Left ventricle myocardium inferior (tissue), 1 donor: ENCODE measurements around the gene CD276. TPM values are rescaled to one million over a fixed set of nuclear protein-coding genes. Genes with fewer than 3 reads are reported as not detected.

Source experiments
- DNase-seq: peaks from one replicate; pipeline ENCODE4 v3.0.0-alpha.2; 2020
- H3K27ac ChIP-seq: fragments of 200-600 bp; replicated peaks from 2 replicates; pipeline ENCODE4 v1.8.0; 2021
- H3K27me3 ChIP-seq: fragments of 200-600 bp; 2 replicates; pipeline ENCODE4 v1.8.0; 2021; ENCODE audit warnings: low read depth
- H3K36me3 ChIP-seq: fragments of 200-600 bp; 2 replicates; pipeline ENCODE4 v1.8.0; 2021
- H3K4me1 ChIP-seq: fragments of 200-600 bp; 2 replicates; pipeline ENCODE4 v1.8.0; 2021
- H3K4me3 ChIP-seq: fragments of 200-600 bp; 2 replicates; pipeline ENCODE4 v1.8.0; 2021; ENCODE audit warnings: mild to moderate bottlenecking, moderate library complexity
- H3K9me3 ChIP-seq: fragments of 200-600 bp; replicated peaks from 2 replicates; pipeline ENCODE4 v1.8.0; 2021
- intact Hi-C: fragments of 100-400 bp; cut with micrococcal nuclease; formaldehyde crosslinking; loops from one replicate; pipeline ENCODE4 v1.11.0; 2022
- total RNA-seq: library from RNA; stranded (reverse); fragmentation: NEBNext Ultra II Directional; extraction: Animal tissue kit (Norgen Biotek cat#: 25700); gene quantifications from one replicate; pipeline ENCODE4 v1.2.1, GENCODE V29; 2021
- TF ChIP-seq, protein P1 (sequence below): fragments of 200-600 bp; IDR thresholded peaks from 2 replicates; pipeline ENCODE4 v1.8.0; 2021; ENCODE audit warnings: antibody characterized with exemption, mild to moderate bottlenecking, borderline replicate concordance
- donor health status: DM: no; HTN: yes; CAD: no; lungs with severe emphysema.

Gene CD276
- total RNA-seq, 1 donor from 2014 or later: 32.4 TPM

DNA sequence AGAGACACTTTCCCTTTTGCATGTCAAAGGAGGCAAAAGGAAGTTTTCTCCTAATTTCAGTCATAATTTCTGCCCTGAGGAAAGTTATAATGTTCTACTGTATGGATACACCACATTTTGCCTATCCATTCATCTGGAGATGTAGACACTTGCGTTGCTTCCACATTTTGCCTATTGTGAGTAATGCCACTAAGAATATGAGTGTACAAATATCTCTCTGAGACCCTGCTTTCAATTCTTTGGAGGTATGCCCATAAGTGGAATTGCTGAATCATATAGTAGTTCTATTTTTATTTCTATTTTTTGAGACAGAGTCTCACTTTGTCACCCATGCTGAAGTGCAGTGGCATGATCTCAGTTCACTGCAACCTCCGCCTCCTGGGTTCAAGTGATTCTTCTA, 3.6 kb upstream of the CD276 start:
- TF ChIP-seq, protein P1, sequence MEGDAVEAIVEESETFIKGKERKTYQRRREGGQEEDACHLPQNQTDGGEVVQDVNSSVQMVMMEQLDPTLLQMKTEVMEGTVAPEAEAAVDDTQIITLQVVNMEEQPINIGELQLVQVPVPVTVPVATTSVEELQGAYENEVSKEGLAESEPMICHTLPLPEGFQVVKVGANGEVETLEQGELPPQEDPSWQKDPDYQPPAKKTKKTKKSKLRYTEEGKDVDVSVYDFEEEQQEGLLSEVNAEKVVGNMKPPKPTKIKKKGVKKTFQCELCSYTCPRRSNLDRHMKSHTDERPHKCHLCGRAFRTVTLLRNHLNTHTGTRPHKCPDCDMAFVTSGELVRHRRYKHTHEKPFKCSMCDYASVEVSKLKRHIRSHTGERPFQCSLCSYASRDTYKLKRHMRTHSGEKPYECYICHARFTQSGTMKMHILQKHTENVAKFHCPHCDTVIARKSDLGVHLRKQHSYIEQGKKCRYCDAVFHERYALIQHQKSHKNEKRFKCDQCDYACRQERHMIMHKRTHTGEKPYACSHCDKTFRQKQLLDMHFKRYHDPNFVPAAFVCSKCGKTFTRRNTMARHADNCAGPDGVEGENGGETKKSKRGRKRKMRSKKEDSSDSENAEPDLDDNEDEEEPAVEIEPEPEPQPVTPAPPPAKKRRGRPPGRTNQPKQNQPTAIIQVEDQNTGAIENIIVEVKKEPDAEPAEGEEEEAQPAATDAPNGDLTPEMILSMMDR: no peak
- Histone ChIP-seq H3K27ac (no peak overlapping the region), H3K4me1 (peaks cover 21% of the 10 kb centered on the region), H3K27me3 (peaks cover 7% of the 10 kb centered on the region), H3K36me3 (no peaks in the 10 kb centered on the region), H3K4me3 (no peak overlapping the region), H3K9me3 (no peaks in the 10 kb centered on the region)
- DNase-seq: no peak
- intact Hi-C loops: no loop called here

DNA sequence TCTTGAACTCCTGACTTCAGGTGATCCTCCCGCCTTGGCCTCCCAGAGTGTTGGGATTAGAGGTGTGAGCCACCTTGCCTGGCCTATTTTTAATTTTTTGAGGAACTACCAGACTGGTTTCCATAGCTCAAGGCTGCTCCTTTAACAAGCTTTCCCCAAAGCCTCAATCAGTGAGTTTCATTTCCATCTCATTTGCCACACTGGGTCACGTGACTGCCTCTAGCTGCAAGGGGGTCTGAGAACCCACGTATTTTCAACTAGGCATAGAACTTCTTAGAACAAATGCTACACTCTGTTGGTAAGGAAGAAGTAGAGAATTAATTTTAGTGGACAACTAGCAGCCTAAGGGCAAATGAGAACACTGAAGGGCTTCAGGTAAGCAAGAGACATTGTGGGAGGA, 3.1 kb upstream of the CD276 start:
- Histone ChIP-seq H3K36me3 (no peaks in the 10 kb centered on the region), H3K27ac (no peak overlapping the region), H3K4me3 (no peak overlapping the region), H3K4me1 (peaks cover 27% of the 10 kb centered on the region), H3K9me3 (no peaks in the 10 kb centered on the region), H3K27me3 (peaks cover 7% of the 10 kb centered on the region)
- intact Hi-C loops: no loop called here
- DNase-seq: no peak
- TF ChIP-seq, protein P1: no peak

DNA sequence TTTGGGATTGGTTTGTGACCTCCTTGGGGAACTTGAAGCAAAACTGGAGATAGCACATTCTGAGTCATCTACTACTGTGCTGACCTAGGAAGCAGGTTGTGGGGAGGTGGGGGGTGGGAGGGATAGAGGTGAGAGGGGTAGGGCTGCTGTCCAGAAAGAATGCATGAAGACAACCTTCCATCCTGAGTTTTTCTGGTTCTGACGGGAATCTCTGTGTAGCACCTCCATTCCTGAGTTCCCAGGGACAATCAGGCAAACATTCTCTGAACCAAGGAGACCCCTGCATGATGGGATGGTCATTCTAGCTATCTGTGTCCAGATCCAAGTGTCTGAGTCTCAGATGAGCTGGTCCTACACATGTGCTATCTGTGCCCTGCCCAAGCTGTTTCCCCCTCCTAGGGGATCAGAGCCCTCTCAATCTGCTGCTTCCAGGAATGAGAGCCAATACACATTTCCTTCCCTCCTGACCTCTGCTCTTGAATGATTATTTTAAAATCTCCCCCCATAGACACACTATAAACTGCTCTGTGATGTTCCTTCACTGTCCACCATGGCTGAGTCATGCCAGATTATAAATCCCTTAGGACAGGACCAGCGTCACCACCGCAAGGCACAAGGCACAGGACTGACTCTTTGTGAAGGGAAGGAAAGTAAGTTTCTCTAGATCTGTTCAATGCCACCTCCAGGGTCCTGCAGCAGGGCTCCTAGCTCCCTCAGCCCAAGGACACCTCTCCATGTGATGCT, 2.2 kb upstream of the CD276 start:
- H3K36me3 ChIP-seq: no peaks in the 10 kb centered on the region
- peaks cover 7% of the 10 kb centered on the region for H3K27me3 ChIP-seq
- H3K9me3 ChIP-seq: no peaks in the 10 kb centered on the region
- intact Hi-C loops: no loop called here
- DNase-seq: no peak
- TF ChIP-seq, protein P1: no peak
- no peak overlapping the region for H3K4me3 ChIP-seq
- H3K27ac ChIP-seq: no peak overlapping the region
- H3K4me1 ChIP-seq: peaks cover 36% of the 10 kb centered on the region

DNA sequence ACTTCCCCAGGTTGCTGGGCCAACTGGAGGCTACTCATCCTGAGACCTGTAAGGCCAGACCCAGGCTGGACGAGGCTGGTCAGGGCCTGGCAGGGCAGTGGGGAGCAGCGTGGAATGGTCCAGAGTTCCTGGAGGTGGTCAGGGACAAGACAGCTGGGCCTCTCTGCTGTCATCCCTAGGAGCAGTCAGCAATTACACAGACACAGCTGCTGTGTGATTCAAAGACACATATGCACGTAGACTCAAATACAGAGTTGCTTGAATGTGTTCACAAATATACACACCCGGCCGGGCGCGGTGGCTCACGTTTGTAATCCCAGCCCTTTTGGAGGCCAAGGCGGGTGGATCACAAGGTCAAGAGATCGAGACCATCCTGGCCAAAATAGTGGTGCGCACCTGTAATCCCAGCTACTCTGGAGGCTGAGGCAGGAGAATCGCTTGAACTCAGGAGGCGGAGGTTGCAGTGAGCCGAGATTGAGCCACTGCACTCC, 1.5 kb upstream of the CD276 start:
- Histone ChIP-seq H3K4me1 (peaks cover 42% of the 10 kb centered on the region), H3K27me3 (peaks cover 7% of the 10 kb centered on the region), H3K27ac (no peak overlapping the region), H3K36me3 (no peaks in the 10 kb centered on the region), H3K4me3 (no peak overlapping the region), H3K9me3 (no peaks in the 10 kb centered on the region)
- TF ChIP-seq, protein P1: no peak
- DNase-seq: no peak
- intact Hi-C loops: no loop called here

DNA sequence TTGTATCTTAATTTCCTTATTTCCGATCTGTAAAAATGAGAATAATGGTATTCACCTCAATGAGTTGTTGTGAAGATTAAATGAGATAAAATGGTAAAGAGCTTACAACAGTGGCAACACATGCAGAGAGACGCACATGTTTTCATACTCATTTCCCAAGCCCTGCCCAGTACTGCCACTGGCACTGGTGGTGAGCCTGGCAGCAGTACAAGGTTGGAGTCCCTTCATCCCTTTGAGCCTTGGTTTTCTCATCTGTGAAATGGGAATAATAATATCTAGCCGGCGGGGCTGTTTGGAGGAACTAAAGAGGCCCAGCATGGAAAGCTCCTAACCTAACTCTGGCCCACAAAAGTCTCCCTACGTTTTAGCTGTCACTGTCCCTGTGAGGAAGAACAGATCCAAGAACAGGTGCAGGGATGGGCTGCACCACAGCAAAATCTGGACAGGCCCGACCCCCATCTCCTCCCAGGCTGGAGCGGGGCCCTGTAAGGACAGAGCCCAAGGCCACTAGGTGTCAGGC, 866 bp upstream of the CD276 start:
- H3K27ac ChIP-seq: peak overlapping the region; percentile 91
- peak overlapping the region; percentile 92 for H3K4me3 ChIP-seq
- peaks cover 49% of the 10 kb centered on the region for H3K4me1 ChIP-seq
- no peaks in the 10 kb centered on the region for H3K36me3 ChIP-seq
- no peak for DNase-seq
- H3K9me3 ChIP-seq: no peaks in the 10 kb centered on the region
- H3K27me3 ChIP-seq: peaks cover 7% of the 10 kb centered on the region
- intact Hi-C loops: no loop called here
- TF ChIP-seq, protein P1: peak; percentile 41
